Measurements from ENCODE around the gene KLHL42. TPM values are rescaled to one million over a fixed set of nuclear protein-coding genes. Genes with fewer than 3 reads are reported as not detected.
A peak's percentile ranks its signal among the peaks of the same experiment; 100 is the strongest.

KLHL42 gene
- total RNA-seq, 1 experiment from 2014 or later: 21.5 TPM

DNA sequence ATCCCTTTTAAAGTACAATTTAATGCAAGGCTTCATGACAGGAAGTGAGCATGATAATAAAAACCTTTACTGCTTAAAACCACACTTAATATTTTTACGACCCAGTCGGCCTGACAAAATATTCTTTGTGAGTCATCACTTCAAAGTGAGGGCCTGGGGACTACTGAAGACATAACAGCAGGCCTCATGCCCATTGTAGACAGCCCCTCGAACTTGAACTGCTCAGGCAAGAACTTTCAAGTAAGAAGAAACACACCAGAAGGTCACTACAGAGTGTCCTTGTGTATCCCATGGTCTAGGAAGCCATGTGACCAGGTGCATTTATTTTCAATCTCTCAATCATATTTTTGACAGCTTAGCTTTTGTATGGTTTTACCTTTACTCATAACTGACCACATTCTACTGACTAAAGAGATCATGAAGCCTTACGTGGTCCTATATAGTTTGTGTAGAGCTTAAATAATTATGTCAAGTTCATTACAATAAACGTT lies 61.4 kb downstream of the KLHL42 start:
- Histone ChIP-seq H3K27ac (ENCODE audit: low read depth, low read length) (no peak overlapping the region), H3K9me3 (ENCODE audit: control insufficient read depth in 1 of 2, insufficient read depth in 1 of 2, low read depth in 1 of 2, low read length in 2 of 2) (no peaks in the 10 kb centered on the region), H3K79me2 (ENCODE audit: insufficient read depth, low read length) (no peaks in the 10 kb centered on the region), H4K20me1 (ENCODE audit: insufficient read depth) (no peaks in the 10 kb centered on the region), H3K4me2 (ENCODE audit: low read length) (peak overlapping the region; percentile 60), H2AFZ (ENCODE audit: low read depth, low read length, poor library complexity, severe bottlenecking) (peak overlapping the region; percentile 7), H3K9ac (ENCODE audit: low read length) (no peak overlapping the region), H3K27me3 (ENCODE audit: insufficient read depth, low read length) (no peaks in the 10 kb centered on the region), H3K4me3 (replicated peaks in 1 of 2; ENCODE audit: low read depth in 1 of 2, low read length in 2 of 2) (no peak overlapping the region), H3K36me3 (ENCODE audit: control insufficient read depth in 1 of 2, insufficient read depth in 2 of 2, low read length in 2 of 2) (no peaks in the 10 kb centered on the region), H3K4me1 (ENCODE audit: control insufficient read depth in 1 of 2, insufficient read depth in 2 of 2, low read length in 2 of 2) (peaks cover 18% of the 10 kb centered on the region in 2 experiments), H3K9me2 (ENCODE audit: insufficient read depth) (no peaks in the 10 kb centered on the region)
- DNase-seq (ENCODE audit: low read depth, low spot score): peak; percentile 44
- CTCF ChIA-PET: interaction anchor here (1.3 to 2.8 kb wide), 3 partner anchors 12 to 108 kb away, joined by 4 to 20 read pairs (median 11); no protein-coding TSS in a partner anchor
- RAD21 ChIA-PET (ENCODE audit: low non-redundant PET in 1 of 2, low total read pairs in 2 of 2, uncharacterized antibody in 2 of 2, unreplicated experiment in 2 of 2): no interaction called here
- no peak for TF ChIP-seq RAD21 (IDR thresholded peaks at IDR 0.05; ENCODE audit: low read depth)
- no peak for TF ChIP-seq EZH2phosphoT487 (IDR thresholded peaks at IDR 0.05; ENCODE audit: borderline replicate concordance)
- TF ChIP-seq, protein P1, sequence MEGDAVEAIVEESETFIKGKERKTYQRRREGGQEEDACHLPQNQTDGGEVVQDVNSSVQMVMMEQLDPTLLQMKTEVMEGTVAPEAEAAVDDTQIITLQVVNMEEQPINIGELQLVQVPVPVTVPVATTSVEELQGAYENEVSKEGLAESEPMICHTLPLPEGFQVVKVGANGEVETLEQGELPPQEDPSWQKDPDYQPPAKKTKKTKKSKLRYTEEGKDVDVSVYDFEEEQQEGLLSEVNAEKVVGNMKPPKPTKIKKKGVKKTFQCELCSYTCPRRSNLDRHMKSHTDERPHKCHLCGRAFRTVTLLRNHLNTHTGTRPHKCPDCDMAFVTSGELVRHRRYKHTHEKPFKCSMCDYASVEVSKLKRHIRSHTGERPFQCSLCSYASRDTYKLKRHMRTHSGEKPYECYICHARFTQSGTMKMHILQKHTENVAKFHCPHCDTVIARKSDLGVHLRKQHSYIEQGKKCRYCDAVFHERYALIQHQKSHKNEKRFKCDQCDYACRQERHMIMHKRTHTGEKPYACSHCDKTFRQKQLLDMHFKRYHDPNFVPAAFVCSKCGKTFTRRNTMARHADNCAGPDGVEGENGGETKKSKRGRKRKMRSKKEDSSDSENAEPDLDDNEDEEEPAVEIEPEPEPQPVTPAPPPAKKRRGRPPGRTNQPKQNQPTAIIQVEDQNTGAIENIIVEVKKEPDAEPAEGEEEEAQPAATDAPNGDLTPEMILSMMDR (IDR thresholded peaks at IDR 0.05 in 2 of 3, conservative IDR thresholded peaks at IDR 0.05 in 1 of 3; ENCODE audit: borderline replicate concordance in 1 of 3, insufficient read depth in 1 of 3, low read depth in 2 of 3, low read length in 2 of 3): no peak
- peak; percentile 54 for TF ChIP-seq SP1 (IDR thresholded peaks at IDR 0.05; ENCODE audit: low read depth)
- peak; percentile 58 for TF ChIP-seq CEBPB (IDR thresholded peaks at IDR 0.05; ENCODE audit: low read depth)
- TF ChIP-seq, protein P2, sequence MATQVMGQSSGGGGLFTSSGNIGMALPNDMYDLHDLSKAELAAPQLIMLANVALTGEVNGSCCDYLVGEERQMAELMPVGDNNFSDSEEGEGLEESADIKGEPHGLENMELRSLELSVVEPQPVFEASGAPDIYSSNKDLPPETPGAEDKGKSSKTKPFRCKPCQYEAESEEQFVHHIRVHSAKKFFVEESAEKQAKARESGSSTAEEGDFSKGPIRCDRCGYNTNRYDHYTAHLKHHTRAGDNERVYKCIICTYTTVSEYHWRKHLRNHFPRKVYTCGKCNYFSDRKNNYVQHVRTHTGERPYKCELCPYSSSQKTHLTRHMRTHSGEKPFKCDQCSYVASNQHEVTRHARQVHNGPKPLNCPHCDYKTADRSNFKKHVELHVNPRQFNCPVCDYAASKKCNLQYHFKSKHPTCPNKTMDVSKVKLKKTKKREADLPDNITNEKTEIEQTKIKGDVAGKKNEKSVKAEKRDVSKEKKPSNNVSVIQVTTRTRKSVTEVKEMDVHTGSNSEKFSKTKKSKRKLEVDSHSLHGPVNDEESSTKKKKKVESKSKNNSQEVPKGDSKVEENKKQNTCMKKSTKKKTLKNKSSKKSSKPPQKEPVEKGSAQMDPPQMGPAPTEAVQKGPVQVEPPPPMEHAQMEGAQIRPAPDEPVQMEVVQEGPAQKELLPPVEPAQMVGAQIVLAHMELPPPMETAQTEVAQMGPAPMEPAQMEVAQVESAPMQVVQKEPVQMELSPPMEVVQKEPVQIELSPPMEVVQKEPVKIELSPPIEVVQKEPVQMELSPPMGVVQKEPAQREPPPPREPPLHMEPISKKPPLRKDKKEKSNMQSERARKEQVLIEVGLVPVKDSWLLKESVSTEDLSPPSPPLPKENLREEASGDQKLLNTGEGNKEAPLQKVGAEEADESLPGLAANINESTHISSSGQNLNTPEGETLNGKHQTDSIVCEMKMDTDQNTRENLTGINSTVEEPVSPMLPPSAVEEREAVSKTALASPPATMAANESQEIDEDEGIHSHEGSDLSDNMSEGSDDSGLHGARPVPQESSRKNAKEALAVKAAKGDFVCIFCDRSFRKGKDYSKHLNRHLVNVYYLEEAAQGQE (IDR thresholded peaks at IDR 0.05; ENCODE audit: low read depth): no peak
- TF ChIP-seq, protein P3, sequence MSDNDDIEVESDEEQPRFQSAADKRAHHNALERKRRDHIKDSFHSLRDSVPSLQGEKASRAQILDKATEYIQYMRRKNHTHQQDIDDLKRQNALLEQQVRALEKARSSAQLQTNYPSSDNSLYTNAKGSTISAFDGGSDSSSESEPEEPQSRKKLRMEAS (IDR thresholded peaks at IDR 0.05): peak; percentile 46; the same call in 1 of the 2 replicates
- peak; percentile 82 for TF ChIP-seq JUND (IDR thresholded peaks at IDR 0.05)
- no peak for TF ChIP-seq ELF1 (IDR thresholded peaks at IDR 0.05; ENCODE audit: borderline replicate concordance, low read depth)
- TF ChIP-seq SIN3A (IDR thresholded peaks at IDR 0.05; ENCODE audit: low read depth): no peak
- TF ChIP-seq ZNF274 (IDR thresholded peaks at IDR 0.05; ENCODE audit: low read depth, low read length): no peak
- TF ChIP-seq YY1 (IDR thresholded peaks at IDR 0.05; ENCODE audit: extremely low read depth, insufficient replicate concordance, low read depth, low read length): no peak
- TF ChIP-seq, protein P4, sequence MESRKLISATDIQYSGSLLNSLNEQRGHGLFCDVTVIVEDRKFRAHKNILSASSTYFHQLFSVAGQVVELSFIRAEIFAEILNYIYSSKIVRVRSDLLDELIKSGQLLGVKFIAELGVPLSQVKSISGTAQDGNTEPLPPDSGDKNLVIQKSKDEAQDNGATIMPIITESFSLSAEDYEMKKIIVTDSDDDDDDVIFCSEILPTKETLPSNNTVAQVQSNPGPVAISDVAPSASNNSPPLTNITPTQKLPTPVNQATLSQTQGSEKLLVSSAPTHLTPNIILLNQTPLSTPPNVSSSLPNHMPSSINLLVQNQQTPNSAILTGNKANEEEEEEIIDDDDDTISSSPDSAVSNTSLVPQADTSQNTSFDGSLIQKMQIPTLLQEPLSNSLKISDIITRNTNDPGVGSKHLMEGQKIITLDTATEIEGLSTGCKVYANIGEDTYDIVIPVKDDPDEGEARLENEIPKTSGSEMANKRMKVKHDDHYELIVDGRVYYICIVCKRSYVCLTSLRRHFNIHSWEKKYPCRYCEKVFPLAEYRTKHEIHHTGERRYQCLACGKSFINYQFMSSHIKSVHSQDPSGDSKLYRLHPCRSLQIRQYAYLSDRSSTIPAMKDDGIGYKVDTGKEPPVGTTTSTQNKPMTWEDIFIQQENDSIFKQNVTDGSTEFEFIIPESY (IDR thresholded peaks at IDR 0.05; ENCODE audit: extremely low read depth, insufficient replicate concordance, low read length): no peak
- no peak for TF ChIP-seq POLR2A (IDR thresholded peaks at IDR 0.05; ENCODE audit: borderline replicate concordance, extremely low read depth, insufficient read depth, insufficient read length)
- TF ChIP-seq, protein P5, sequence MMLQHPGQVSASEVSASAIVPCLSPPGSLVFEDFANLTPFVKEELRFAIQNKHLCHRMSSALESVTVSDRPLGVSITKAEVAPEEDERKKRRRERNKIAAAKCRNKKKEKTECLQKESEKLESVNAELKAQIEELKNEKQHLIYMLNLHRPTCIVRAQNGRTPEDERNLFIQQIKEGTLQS (IDR thresholded peaks at IDR 0.05): no peak
- peak; percentile 77 for TF ChIP-seq FOSL1 (IDR thresholded peaks at IDR 0.05; ENCODE audit: low read depth)
- TF ChIP-seq POLR2AphosphoS5 (IDR thresholded peaks at IDR 0.05; ENCODE audit: low read depth, low read length): no peak
- TF ChIP-seq EGR1 (IDR thresholded peaks at IDR 0.05; ENCODE audit: low read depth): no peak
- peak; percentile 100 for TF ChIP-seq TCF7L2 (IDR thresholded peaks at IDR 0.05; ENCODE audit: borderline replicate concordance, extremely low read depth, insufficient read depth, insufficient read length)
- no peak for TF ChIP-seq ZFX (IDR thresholded peaks at IDR 0.05)
- peak; percentile 87 for ATAC-seq
- POLR2A ChIA-PET: no interaction called here
- intact Hi-C loops (cut with micrococcal nuclease): no loop called here
- BruUV-seq (replicated peaks): no TSS peak

Data from HCT116 (cell line).